Keratinocyte (primary cell): ENCODE results near the gene SUSD6.

Experiments
- CTCF ChIP-seq, 3 experiments: IDR thresholded peaks in 1 of 3; conservative IDR thresholded peaks in 1 of 3; optimal IDR thresholded peaks in 1 of 3; 2 replicates in 2 of 3; 3 replicates in 1 of 3; pipeline versions ENCODE3 to v1.5.1; 2011; ENCODE audit warnings: low read length in 3 of 3, mild to moderate bottlenecking in 3 of 3, moderate library complexity in 2 of 3, control low read depth in 1 of 3, inconsistent platforms in 1 of 3; ENCODE audit not compliant: insufficient read depth in 2 of 3; ENCODE audit errors: extremely low read depth in 1 of 3
- EZH2 ChIP-seq: IDR thresholded peaks from one replicate; pipeline ENCODE4 v1.6.1; 2012; ENCODE audit warnings: inconsistent platforms, mild to moderate bottlenecking, low read length, moderate library complexity

GRCh38 chr14:69716478-69717187 lies 105.2 kb downstream of the SUSD6 start:
- TF ChIP-seq CTCF (optimal IDR thresholded peaks at IDR 0.05 in 1 of 3, IDR thresholded peaks at IDR 0.05 in 1 of 3, conservative IDR thresholded peaks at IDR 0.05 in 1 of 3; ENCODE audit: extremely low read depth in 1 of 3, insufficient read depth in 2 of 3, low read length in 3 of 3) (peak; percentile 34 to 68 (median 55)), EZH2 (no peak)
